GM06990 (cell line): ENCODE results near the gene CAPN2.
"Not testable (repeated sequence)": the region's sequence is repeated elsewhere in the genome, so short reads cannot be mapped to it uniquely, and the experiment has no call there.

Experiments used
- DNase-seq: peaks from one replicate; pipeline ENCODE4 v3.0.0-alpha.2; 2011; ENCODE audit not compliant: insufficient read length; ENCODE audit errors: extremely low read depth
- H3K27me3 ChIP-seq: replicated peaks from 2 replicates; pipeline ENCODE4 v1.6.0; 2011; ENCODE audit warnings: low read length; ENCODE audit not compliant: control insufficient read depth, insufficient read depth
- H3K36me3 ChIP-seq: 2 replicates; pipeline ENCODE4 v1.5.1; 2011; ENCODE audit warnings: low read length; ENCODE audit not compliant: control insufficient read depth, insufficient read depth
- H3K4me3 ChIP-seq: replicated peaks from 2 replicates; pipeline ENCODE4 v1.5.1; 2011; ENCODE audit warnings: low read depth, mild to moderate bottlenecking, control low read depth, low read length
- CTCF ChIP-seq: IDR thresholded peaks from 2 replicates; pipeline ENCODE4 v1.5.1; 2011; ENCODE audit warnings: low read length, control low read depth, mild to moderate bottlenecking, inconsistent platforms; ENCODE audit not compliant: insufficient read depth, poor library complexity, severe bottlenecking

CAPN2 gene

GRCh38 chr1:223811634-223812101 is 99.3 kb downstream of the CAPN2 start:
- Histone ChIP-seq H3K4me3 (no peak overlapping the region), H3K36me3 (no peaks in the 10 kb centered on the region), H3K27me3 (no peaks in the 10 kb centered on the region)
- peak; percentile 34 for TF ChIP-seq CTCF
- DNase-seq, result no peak

GRCh38 chr1:223813645-223814044 is 101.3 kb downstream of the CAPN2 start:
- DNase-seq, result no peak

GRCh38 chr1:223815020-223815853 is 102.9 kb downstream of the CAPN2 start:
- DNase-seq, result no peak
- Histone ChIP-seq H3K27me3 (no peaks in the 10 kb centered on the region), H3K4me3 (no peak overlapping the region), H3K36me3 (no peaks in the 10 kb centered on the region)
- no peak for TF ChIP-seq CTCF

More at GRCh38 chr1:223813645-223814044, 101.3 kb downstream of the CAPN2 start:
- Histone ChIP-seq H3K36me3 (no peaks in the 10 kb centered on the region), H3K27me3 (no peaks in the 10 kb centered on the region), H3K4me3 (no peak overlapping the region)
- TF ChIP-seq CTCF, result no peak

- no peak for TF ChIP-seq CTCF
- Histone ChIP-seq H3K36me3 (no peaks in the 10 kb centered on the region), H3K4me3 (no peak overlapping the region), H3K27me3 (no peaks in the 10 kb centered on the region)
- DNase-seq, result no peak
These were observed 103.5 kb downstream of the CAPN2 start for GRCh38 chr1:223815865-223816264.

- DNase-seq, H3K36me3 ChIP-seq, H3K27me3 ChIP-seq, H3K4me3 ChIP-seq: not testable (repeated sequence)
These were observed 104.9 kb downstream of the CAPN2 start for GRCh38 chr1:223817265-223817664.

GRCh38 chr1:223819730-223820514 is 107.6 kb downstream of the CAPN2 start:
- TF ChIP-seq CTCF, result no peak
- DNase-seq, result no peak
- no peak overlapping the region for H3K4me3 ChIP-seq
- no peaks in the 10 kb centered on the region for H3K36me3 ChIP-seq
- H3K27me3 ChIP-seq, result no peaks in the 10 kb centered on the region
